Tibial nerve (tissue), 4 donors: Measurements from ENCODE around the gene SDE2.

ENCODE experiments used
- EP300 ChIP-seq, 2 donors: sonication (generic); formaldehyde crosslinking; IDR thresholded peaks; one replicate each; pipeline ENCODE4 v1.6.1; 2017; ENCODE audit warnings: antibody characterized with exemption in 2 of 2, mild to moderate bottlenecking in 1 of 2
- POLR2A ChIP-seq, 2 donors: fragments of 450-650 bp; IDR thresholded peaks; one replicate each; pipeline ENCODE4 v1.6.1; 2017; ENCODE audit warnings: antibody characterized with exemption in 2 of 2, mild to moderate bottlenecking in 2 of 2, moderate library complexity in 2 of 2
- TF ChIP-seq, protein P1 (sequence below), 5 experiments: fragments of 200-600 bp in 3 of 5; fragments of 450-650 bp in 2 of 5; sonication (generic) in 3 of 5; IDR thresholded peaks; one replicate each; pipeline ENCODE4 v1.5.1; 2016 to 2019; ENCODE audit warnings: antibody characterized with exemption in 5 of 5, mild to moderate bottlenecking in 3 of 5, moderate library complexity in 2 of 5

DNA sequence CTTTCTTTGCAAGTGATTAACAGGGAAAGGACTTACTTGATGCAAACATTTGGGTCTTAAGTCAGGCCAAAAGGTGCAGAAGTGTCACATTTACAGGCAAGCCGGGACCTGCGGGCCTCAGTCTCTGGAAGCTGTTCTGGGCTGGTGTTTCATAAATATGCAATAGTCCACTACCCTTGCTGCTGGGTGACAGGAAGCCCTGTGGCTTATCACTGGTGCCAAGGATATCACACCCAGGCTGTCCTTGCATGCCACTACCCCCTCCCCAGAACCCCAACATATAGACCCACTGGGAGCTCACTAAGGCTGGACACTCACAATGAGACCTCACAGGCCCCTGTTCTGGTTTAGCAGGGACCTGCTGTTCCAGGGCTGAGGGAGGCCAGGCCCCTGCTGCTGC lies 54.8 kb downstream of the SDE2 start:
- TF ChIP-seq, protein P1, sequence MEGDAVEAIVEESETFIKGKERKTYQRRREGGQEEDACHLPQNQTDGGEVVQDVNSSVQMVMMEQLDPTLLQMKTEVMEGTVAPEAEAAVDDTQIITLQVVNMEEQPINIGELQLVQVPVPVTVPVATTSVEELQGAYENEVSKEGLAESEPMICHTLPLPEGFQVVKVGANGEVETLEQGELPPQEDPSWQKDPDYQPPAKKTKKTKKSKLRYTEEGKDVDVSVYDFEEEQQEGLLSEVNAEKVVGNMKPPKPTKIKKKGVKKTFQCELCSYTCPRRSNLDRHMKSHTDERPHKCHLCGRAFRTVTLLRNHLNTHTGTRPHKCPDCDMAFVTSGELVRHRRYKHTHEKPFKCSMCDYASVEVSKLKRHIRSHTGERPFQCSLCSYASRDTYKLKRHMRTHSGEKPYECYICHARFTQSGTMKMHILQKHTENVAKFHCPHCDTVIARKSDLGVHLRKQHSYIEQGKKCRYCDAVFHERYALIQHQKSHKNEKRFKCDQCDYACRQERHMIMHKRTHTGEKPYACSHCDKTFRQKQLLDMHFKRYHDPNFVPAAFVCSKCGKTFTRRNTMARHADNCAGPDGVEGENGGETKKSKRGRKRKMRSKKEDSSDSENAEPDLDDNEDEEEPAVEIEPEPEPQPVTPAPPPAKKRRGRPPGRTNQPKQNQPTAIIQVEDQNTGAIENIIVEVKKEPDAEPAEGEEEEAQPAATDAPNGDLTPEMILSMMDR (IDR thresholded peaks at IDR 0.05): no peak
- TF ChIP-seq EP300 (IDR thresholded peaks at IDR 0.05) (no peak), POLR2A (IDR thresholded peaks at IDR 0.05) (no peak)
